GM12891 (cell line): ENCODE results near the gene PKHD1.
"Not testable (repeated sequence)": the region's sequence is repeated elsewhere in the genome, so short reads cannot be mapped to it uniquely, and the experiment has no call there.

ENCODE experiments used
- POLR2A ChIP-seq: IDR thresholded peaks from 2 replicates; pipeline ENCODE4 v1.6.1; 2011; ENCODE audit warnings: low read depth, low read length, control low read depth
- POLR2AphosphoS5 ChIP-seq: IDR thresholded peaks from 2 replicates; pipeline ENCODE4 v1.6.1; 2011; ENCODE audit warnings: low read depth, low read length, control low read depth
- TAF1 ChIP-seq: IDR thresholded peaks from 2 replicates; pipeline ENCODE4 v1.6.1; 2011; ENCODE audit warnings: low read depth, low read length, control low read depth

- TF ChIP-seq POLR2A, TAF1, POLR2AphosphoS5: not testable (repeated sequence)
Measured at GRCh38 chr6:51922479-51922878, 164.9 kb downstream of the PKHD1 start.
